HL-60 (cell line): ENCODE data around the gene CDC6.

ENCODE experiments used
- DNase-seq, 2 experiments: peaks; one replicate each; pipeline ENCODE4 v3.0.0-alpha.2; 2010 to 2020; ENCODE audit warnings: low read depth in 1 of 2, low spot score in 1 of 2
- H3K27ac ChIP-seq: fragments of 250-450 bp; sonication (Bioruptor Pico); replicated peaks from 2 replicates; pipeline ENCODE4 v1.5.1; 2020; ENCODE audit warnings: mild to moderate bottlenecking, moderate library complexity
- H3K27me3 ChIP-seq: fragments of 250-450 bp; sonication (Bioruptor Pico); 2 replicates; pipeline ENCODE4 v1.5.1; 2021; ENCODE audit warnings: mild to moderate bottlenecking, moderate library complexity; ENCODE audit not compliant: insufficient read depth, poor library complexity, severe bottlenecking
- H3K4me3 ChIP-seq: replicated peaks from 2 replicates; pipeline ENCODE4 v1.5.1; 2011; ENCODE audit warnings: mild to moderate bottlenecking, control low read depth, low read length; ENCODE audit not compliant: insufficient read depth
- CTCF ChIP-seq: IDR thresholded peaks from one replicate; pipeline ENCODE4 v1.5.1; 2011; ENCODE audit warnings: low read length, control low read depth, inconsistent platforms; ENCODE audit not compliant: insufficient read depth
- GABPA ChIP-seq: IDR thresholded peaks from 2 replicates; pipeline ENCODE4 v1.6.1; 2012; ENCODE audit warnings: low read depth
- POLR2AphosphoS5 ChIP-seq: IDR thresholded peaks from 2 replicates; pipeline ENCODE4 v1.6.1; 2012; ENCODE audit warnings: low read depth
- REST ChIP-seq: IDR thresholded peaks from 2 replicates; pipeline ENCODE4 v1.6.1; 2012; ENCODE audit warnings: low read depth; ENCODE audit not compliant: insufficient replicate concordance
- SPI1 ChIP-seq: IDR thresholded peaks from 2 replicates; pipeline ENCODE4 v1.6.1; 2012; ENCODE audit warnings: low read depth, mild to moderate bottlenecking, borderline replicate concordance

The CDC6 gene

GRCh38 chr17:40327244-40327729 lies 39.6 kb downstream of the CDC6 start:
- Histone ChIP-seq H3K4me3 (no peak overlapping the region), H3K27ac (no peak overlapping the region; the same call in 1 of the 2 replicates)
- DNase-seq: no peak

DNA sequence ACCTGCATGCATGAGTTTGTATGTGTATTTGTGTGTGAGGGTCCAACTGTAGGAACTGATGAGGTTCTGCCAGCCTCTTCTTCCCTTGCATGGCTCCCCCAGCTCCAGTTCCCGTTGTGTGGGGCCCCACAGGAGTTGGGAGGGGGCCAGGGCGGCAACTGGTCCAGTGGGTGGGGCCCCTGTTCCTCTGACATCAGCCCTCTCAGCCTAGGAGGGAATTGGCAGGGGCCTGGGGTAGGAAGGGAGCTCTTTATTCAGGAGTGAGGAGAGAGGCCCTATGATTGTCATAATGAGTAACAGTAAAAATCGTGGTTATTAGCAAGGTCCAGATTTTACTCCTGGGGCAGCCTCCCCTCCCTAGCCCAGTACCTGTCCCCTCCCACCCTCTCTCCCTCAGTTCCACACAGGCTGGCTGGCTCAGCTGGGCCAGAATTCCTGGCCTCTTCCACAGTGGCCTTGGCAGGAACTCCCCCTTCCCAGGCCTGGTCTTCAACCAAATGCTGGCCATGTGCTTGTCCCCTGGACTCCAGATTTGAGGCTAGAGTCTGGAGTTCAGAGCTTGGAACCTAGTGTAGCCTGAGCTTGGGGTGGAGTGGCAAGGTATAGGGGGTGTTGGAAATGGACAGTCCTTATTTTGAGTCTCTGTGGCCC lies 40.2 kb downstream of the CDC6 start:
- Histone ChIP-seq H3K4me3 (no peak overlapping the region), H3K27ac (peak overlapping the region; percentile 45), H3K27me3 (no peaks in the 10 kb centered on the region)
- TF ChIP-seq SPI1: no peak
- TF ChIP-seq POLR2AphosphoS5: no peak
- no peak for TF ChIP-seq CTCF
- no peak for TF ChIP-seq REST
- TF ChIP-seq GABPA: no peak
- DNase-seq: peak in 1 of 2 experiments; percentile 46

More at GRCh38 chr17:40327244-40327729, 39.6 kb downstream of the CDC6 start:
- TF ChIP-seq SPI1: no peak
- no peak for TF ChIP-seq GABPA
- no peak for TF ChIP-seq POLR2AphosphoS5
- no peak for TF ChIP-seq REST
- no peak for TF ChIP-seq CTCF
- H3K27me3 ChIP-seq: no peaks in the 10 kb centered on the region

- Histone ChIP-seq H3K27ac (peak overlapping the region; percentile 45), H3K27me3 (no peaks in the 10 kb centered on the region), H3K4me3 (no peak overlapping the region)
- TF ChIP-seq CTCF (no peak), POLR2AphosphoS5 (no peak), SPI1 (peak; percentile 54; the same call in 1 of the 2 replicates)
- DNase-seq: no peak
Measured at GRCh38 chr17:40328386-40328766, 40.7 kb downstream of the CDC6 start.
